K562 (cell line): ENCODE measurements around the gene TMEM60.

Experiments
- CBX1 ChIP-seq: sonication (generic); IDR thresholded peaks from 2 replicates; pipeline ENCODE4 v1.6.1; 2016; ENCODE audit warnings: antibody characterized with exemption, low read depth, mild to moderate bottlenecking
- CEBPB ChIP-seq: fragments of 450-650 bp; IDR thresholded peaks from 2 replicates; pipeline ENCODE4 v1.6.1; 2016; ENCODE audit warnings: missing genetic modification characterization, missing compliant biosample characterization
- CHD1 ChIP-seq: fragments of 200-600 bp; sonication (generic); IDR thresholded peaks from one replicate; pipeline ENCODE4 v1.6.1; 2012; ENCODE audit warnings: mild to moderate bottlenecking, moderate library complexity, low read length, inconsistent platforms
- EP300 ChIP-seq: IDR thresholded peaks from 2 replicates; pipeline ENCODE4 v1.6.1; 2012; ENCODE audit warnings: low read length, improper control_type of control experiment
- HNRNPLL ChIP-seq: fragments of 200-400 bp; formaldehyde crosslinking; IDR thresholded peaks from 2 replicates; pipeline ENCODE4 v1.6.1; 2017; ENCODE audit warnings: low read length, low read depth, mild to moderate bottlenecking; ENCODE audit not compliant: poor library complexity, severe bottlenecking
- JUND ChIP-seq, 2 experiments: IDR thresholded peaks; 2 replicates in 1 of 2; 3 replicates in 1 of 2; pipeline ENCODE4 v1.6.1; 2011; ENCODE audit warnings: borderline replicate concordance in 2 of 2, low read depth in 2 of 2, low read length in 2 of 2, improper control_type of control experiment in 1 of 2, missing biosample characterization in 1 of 2, missing genetic modification characterization in 1 of 2, missing genetic modification reagents in 1 of 2
- NCOA6 ChIP-seq: fragments of 450-650 bp; IDR thresholded peaks from 2 replicates; pipeline ENCODE4 v1.6.1; 2017; ENCODE audit warnings: mild to moderate bottlenecking
- YBX1 ChIP-seq: fragments of 450-650 bp; IDR thresholded peaks from 2 replicates; pipeline ENCODE4 v1.7.1; 2016; ENCODE audit warnings: mild to moderate bottlenecking
- ZNF146 ChIP-seq: IDR thresholded peaks from one replicate; pipeline ENCODE4 v1.6.1; 2018; ENCODE audit warnings: missing compliant biosample characterization; ENCODE audit not compliant: unreplicated experiment
- TF ChIP-seq, protein P1 (sequence below), 3 experiments: IDR thresholded peaks in 2 of 3; conservative IDR thresholded peaks in 1 of 3; 2 replicates each; pipeline ENCODE4 v1.5.1; 2011 to 2012; ENCODE audit warnings: low read length in 3 of 3, mild to moderate bottlenecking in 3 of 3, control low read depth in 2 of 3, improper control_type of control experiment in 1 of 3, inconsistent platforms in 1 of 3, low read depth in 1 of 3, mixed read lengths in 1 of 3, moderate library complexity in 1 of 3; ENCODE audit not compliant: insufficient read depth in 2 of 3
- TF ChIP-seq, protein P2 (sequence below): sonication (generic); formaldehyde crosslinking; IDR thresholded peaks from 2 replicates; pipeline ENCODE4 v1.8.0; 2022; ENCODE audit warnings: mild to moderate bottlenecking, missing genetic modification reagents

DNA sequence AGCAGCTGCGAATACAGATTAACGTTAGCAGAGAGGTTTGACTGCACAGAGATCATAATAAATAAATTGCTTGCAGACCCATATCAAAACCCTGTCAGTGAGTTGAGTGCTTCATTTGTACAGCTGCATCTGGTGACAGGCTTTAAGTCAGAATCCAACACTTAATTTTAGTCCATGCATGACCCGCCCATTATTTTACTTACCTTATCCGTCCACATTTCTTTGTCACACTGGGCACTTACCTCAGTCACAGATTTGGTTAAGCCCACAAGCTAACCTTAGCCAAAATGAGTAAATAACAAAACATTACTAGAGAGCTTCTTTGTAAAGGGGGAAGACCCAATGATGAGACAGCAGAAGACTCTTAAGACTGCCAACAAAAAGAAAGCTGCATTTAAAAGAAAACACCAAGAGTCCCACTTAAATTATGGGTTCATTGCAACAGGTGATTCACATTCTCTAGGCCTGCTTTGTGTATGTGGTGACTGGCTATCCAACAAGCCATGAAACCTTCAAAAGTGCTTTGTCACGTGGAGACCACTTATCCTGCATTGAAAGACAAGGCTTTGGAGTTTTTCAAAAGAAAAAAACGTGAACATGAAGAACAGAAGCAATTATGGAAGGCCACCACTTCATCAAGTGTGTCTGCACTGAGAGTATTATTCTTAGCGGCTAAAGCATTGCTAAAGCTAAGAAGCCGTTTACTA lies 32.6 kb upstream of the TMEM60 start:
- TF ChIP-seq, protein P1, sequence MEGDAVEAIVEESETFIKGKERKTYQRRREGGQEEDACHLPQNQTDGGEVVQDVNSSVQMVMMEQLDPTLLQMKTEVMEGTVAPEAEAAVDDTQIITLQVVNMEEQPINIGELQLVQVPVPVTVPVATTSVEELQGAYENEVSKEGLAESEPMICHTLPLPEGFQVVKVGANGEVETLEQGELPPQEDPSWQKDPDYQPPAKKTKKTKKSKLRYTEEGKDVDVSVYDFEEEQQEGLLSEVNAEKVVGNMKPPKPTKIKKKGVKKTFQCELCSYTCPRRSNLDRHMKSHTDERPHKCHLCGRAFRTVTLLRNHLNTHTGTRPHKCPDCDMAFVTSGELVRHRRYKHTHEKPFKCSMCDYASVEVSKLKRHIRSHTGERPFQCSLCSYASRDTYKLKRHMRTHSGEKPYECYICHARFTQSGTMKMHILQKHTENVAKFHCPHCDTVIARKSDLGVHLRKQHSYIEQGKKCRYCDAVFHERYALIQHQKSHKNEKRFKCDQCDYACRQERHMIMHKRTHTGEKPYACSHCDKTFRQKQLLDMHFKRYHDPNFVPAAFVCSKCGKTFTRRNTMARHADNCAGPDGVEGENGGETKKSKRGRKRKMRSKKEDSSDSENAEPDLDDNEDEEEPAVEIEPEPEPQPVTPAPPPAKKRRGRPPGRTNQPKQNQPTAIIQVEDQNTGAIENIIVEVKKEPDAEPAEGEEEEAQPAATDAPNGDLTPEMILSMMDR (IDR thresholded peaks at IDR 0.05 in 2 of 3, conservative IDR thresholded peaks at IDR 0.05 in 1 of 3; ENCODE audit: insufficient read depth in 2 of 3, low read depth in 1 of 3, low read length in 3 of 3) = no peak
- TF ChIP-seq NCOA6 (no peak), CHD1 (no peak), ZNF146 (CRISPR knock-in tag) (no peak), JUND (IDR thresholded peaks at IDR 0.05; ENCODE audit: borderline replicate concordance, low read depth, low read length) (no peak), JUND (tag; IDR thresholded peaks at IDR 0.05; ENCODE audit: borderline replicate concordance, low read depth, low read length) (no peak), CEBPB (tag) (no peak), EP300 (no peak), YBX1 (no peak), CBX1 (no peak), HNRNPLL (no peak)
- TF ChIP-seq, protein P2, sequence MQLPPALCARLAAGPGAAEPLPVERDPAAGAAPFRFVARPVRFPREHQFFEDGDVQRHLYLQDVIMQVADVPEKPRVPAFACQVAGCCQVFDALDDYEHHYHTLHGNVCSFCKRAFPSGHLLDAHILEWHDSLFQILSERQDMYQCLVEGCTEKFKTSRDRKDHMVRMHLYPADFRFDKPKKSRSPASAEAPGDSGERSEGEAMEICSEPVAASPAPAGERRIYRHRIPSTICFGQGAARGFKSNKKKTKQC (CRISPR knock-in tag) = no peak
